AG09319 (cell line): ENCODE results near the gene PLS1.
"Not testable (repeated sequence)": the region's sequence is repeated elsewhere in the genome, so short reads cannot be mapped to it uniquely, and the experiment has no call there.

Experiments
- DNase-seq: peaks from one replicate; pipeline ENCODE4 v3.0.0-alpha.2; 2010; ENCODE audit warnings: low read depth; ENCODE audit errors: extremely low read depth
- TF ChIP-seq, protein P1 (sequence below): IDR thresholded peaks from 2 replicates; pipeline ENCODE4 v1.5.1; 2011; ENCODE audit warnings: low read depth, mild to moderate bottlenecking, inconsistent platforms, low read length, moderate library complexity

Gene PLS1, protein sequence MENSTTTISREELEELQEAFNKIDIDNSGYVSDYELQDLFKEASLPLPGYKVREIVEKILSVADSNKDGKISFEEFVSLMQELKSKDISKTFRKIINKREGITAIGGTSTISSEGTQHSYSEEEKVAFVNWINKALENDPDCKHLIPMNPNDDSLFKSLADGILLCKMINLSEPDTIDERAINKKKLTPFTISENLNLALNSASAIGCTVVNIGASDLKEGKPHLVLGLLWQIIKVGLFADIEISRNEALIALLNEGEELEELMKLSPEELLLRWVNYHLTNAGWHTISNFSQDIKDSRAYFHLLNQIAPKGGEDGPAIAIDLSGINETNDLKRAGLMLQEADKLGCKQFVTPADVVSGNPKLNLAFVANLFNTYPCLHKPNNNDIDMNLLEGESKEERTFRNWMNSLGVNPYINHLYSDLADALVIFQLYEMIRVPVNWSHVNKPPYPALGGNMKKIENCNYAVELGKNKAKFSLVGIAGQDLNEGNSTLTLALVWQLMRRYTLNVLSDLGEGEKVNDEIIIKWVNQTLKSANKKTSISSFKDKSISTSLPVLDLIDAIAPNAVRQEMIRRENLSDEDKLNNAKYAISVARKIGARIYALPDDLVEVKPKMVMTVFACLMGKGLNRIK

DNA sequence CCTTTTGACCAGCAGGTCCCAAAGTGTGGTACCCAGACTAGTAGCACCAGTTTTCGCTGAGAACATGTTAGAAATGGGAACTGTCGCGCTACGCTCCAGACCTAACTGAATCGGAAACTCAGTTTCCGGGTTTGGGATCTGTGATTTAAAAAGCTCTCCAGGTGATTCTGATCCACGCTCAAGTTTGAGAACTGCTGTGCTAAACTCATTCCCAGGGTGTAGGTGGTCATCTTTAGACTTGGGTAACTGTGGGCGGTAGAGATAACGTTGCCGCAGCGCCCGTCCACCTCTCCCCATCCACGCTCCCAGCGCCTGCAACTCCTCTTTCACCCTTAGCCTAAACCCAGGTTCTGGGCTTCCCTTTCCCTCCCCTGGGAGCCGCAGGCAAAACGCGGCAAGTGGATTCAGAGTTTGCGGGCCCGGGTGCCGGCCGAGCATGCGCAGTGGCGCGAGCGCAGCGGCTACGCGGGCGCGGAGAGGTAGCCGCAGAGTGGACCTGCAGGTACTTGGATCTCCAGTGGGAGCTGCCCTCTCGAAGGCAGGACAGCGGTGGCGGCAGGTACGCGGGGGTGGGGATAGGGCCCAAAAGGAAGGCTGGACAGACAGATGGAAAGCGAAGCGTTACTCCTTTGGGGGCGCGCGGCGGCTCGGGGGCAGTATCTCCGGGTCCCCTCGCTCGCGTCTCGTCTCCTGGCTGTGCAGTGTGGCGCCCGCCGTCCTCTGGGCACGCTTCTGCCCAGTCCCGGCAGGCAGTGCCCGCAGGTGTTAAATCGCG lies at the start of gene PLS1:
Gene PLS1, plus strand, starts transcription at position 443 of the 775 bp plus-strand sequence. CDS start 67,845 bp downstream, outside the sequence.
- TF ChIP-seq, protein P1, sequence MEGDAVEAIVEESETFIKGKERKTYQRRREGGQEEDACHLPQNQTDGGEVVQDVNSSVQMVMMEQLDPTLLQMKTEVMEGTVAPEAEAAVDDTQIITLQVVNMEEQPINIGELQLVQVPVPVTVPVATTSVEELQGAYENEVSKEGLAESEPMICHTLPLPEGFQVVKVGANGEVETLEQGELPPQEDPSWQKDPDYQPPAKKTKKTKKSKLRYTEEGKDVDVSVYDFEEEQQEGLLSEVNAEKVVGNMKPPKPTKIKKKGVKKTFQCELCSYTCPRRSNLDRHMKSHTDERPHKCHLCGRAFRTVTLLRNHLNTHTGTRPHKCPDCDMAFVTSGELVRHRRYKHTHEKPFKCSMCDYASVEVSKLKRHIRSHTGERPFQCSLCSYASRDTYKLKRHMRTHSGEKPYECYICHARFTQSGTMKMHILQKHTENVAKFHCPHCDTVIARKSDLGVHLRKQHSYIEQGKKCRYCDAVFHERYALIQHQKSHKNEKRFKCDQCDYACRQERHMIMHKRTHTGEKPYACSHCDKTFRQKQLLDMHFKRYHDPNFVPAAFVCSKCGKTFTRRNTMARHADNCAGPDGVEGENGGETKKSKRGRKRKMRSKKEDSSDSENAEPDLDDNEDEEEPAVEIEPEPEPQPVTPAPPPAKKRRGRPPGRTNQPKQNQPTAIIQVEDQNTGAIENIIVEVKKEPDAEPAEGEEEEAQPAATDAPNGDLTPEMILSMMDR, result no peak

DNA sequence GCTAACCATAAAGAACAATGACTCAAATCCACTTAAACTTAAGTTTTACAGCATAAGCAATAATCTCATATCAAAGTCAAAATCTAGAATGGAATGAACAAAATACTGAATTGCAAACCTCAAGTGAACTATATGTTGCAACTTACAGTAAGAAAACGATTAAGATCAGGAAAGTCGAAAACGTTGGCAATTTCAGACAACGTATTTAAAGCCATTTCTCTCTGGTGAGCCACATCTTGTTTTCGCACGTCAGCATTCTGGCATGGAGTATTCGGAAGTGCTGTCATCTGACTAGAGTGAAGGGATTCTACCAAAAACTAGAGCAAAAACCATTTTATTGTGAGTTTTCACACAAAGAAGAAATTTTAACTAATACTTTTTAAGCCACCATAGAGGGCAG lies 46.2 kb upstream of the PLS1 start:
- TF ChIP-seq, protein P1, result no peak
- DNase-seq, result no peak

More for the DNA sequence above, at the start of gene PLS1:
- peak; percentile 18 for DNase-seq

DNA sequence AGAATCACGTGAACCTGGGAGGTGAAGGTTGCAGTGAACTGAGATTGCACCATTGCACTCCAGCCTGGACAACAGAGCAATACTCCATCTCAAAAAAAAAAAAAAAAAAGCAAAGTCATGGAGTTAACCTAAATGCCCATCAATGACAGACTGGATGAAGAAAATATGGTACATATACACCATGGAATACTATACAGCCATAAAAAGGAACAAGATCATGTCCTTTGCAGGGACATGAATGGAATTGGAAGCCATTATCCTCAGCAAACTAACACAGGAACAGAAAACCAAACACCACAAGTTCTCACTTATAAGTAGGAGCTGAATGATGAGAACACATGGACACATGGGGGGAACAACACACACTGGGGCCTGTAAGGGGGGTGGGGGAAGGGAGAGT lies 43.6 kb upstream of the PLS1 start:
- DNase-seq, result not testable (repeated sequence)

DNA sequence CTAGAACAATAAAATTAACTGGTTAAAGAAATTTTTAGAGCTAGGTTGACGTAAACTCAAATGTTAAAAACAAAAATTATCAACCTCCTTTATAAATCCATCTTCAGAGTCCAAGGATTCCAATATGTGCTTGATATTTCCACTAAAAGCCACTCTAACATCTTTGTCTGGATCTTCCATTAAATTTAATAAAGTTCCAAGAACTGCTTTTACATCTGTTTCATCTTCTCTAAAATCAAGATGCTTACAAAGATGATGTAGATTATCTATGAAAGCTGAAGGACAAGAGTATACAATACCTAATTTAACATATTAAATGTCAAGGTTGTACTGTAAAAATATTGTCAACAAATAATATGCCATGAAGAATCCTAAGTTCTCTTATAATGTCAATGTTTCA lies 42.5 kb upstream of the PLS1 start:
- DNase-seq, result no peak
- TF ChIP-seq, protein P1, result no peak

DNA sequence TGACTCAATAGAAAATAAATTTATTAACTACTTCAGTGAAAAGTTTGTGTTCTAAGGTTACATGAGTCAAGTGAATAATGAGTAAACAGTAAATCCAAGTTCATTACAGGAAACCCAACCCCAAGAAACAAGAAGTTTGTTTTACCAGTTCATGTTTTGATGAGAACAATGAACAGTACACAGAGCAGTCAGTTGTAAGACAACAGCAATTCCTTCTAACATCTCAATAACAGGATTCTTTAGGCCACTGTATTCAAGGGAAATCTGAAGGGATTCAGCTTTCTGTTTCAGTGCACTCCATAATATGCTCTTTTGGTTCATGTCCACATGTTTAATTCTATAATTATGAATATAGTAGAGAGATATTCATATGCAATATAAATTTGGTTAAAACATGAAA lies 36.1 kb upstream of the PLS1 start:
- DNase-seq, result no peak
- TF ChIP-seq, protein P1, result no peak

DNA sequence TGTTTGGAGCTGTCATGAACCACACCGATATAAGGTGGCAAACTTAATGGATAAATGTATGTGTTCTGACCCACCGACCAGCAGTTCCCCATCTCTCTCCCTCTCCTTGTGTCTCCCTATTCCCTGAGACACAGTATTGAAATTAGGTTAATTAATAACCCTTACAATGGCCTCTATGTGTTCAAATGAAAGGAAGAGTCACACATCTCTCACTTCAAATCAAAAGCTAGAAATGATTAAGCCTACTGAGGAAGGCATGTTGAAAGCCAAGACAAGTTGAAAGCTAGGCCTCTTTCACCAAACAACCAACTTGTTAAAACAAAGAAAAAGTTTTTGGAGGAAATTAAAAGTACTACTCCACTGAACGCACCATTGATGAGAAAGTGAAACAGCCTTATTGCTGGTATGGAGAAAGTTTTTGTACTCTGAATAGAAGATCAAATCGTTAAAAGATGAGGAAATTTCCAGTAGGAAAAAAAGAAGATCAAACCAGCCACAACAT lies 32.6 kb upstream of the PLS1 start:
- TF ChIP-seq, protein P1, result no peak
- no peak for DNase-seq

DNA sequence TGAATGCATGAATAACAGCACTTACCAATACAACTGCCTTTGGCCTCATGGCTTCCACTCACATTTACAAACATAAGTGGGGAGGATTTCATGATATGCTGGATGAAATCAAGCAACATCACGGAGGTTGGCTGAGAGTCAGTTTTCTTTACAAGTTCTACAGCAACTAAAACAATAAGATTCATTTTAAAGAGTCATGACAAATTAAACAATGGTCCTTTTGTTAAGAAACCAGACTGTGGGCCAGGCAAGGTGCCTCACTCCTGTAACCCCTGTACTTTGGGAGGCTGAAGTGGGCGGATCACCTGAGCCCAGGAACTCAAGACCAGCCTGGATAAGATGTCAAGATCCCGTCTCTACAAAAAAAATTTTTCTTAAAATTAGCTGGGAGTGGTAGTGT lies 30.1 kb upstream of the PLS1 start:
- TF ChIP-seq, protein P1, result no peak
- DNase-seq, result no peak
